B cell (primary cell): ENCODE data around the gene NDUFS5. TPM values are rescaled to one million over a fixed set of nuclear protein-coding genes. Genes with fewer than 3 reads are reported as not detected.

Experiments used
- ATAC-seq: fragments of 200-7000 bp; cut with Tn5 transposase; one replicate; pipeline ENCODE4 v1.10.0; 2021; ENCODE audit warnings: low read depth, mild to moderate bottlenecking, moderate number of reproducible peaks, moderate library complexity
- CTCF ChIA-PET: fragments of 350-600 bp; sonication (Branson Sonifier 250); formaldehyde crosslinking; loops from one replicate; lab custom pipeline; 2021; ENCODE audit warnings: antibody characterized with exemption, inconsistent platforms; lab: Charles Lee
- POLR2A ChIA-PET: fragments of 350-600 bp; sonication (Branson Sonifier 250); formaldehyde crosslinking; loops from one replicate; lab custom pipeline; 2021; ENCODE audit warnings: antibody characterized with exemption; lab: Charles Lee
- DNase-seq: peaks from one replicate; pipeline ENCODE4 v3.0.0; 2013
- H2AFZ ChIP-seq: 2 replicates; pipeline ENCODE4 v1.6.1; 2012; ENCODE audit warnings: mild to moderate bottlenecking, low read depth, low read length; ENCODE audit not compliant: insufficient read depth, poor library complexity, severe bottlenecking
- H3K27ac ChIP-seq, 2 donors: 1 replicate in 1 of 2; 2 replicates in 1 of 2; pipeline ENCODE4 v1.5.1; 2012 to 2013; ENCODE audit warnings: low read length in 2 of 2, mild to moderate bottlenecking in 2 of 2, moderate library complexity in 1 of 2
- H3K27me3 ChIP-seq, 4 experiments: fragments of 200-600 bp in 1 of 4; sonication (generic) in 1 of 4; replicated peaks in 1 of 4; 1 replicate in 2 of 4; 2 replicates in 2 of 4; pipeline versions ENCODE4 v1.6.1 to v1.7.0; 2013 to 2016; ENCODE audit warnings: low read length in 3 of 4, mild to moderate bottlenecking in 2 of 4, mixed read lengths in 1 of 4, moderate library complexity in 1 of 4; ENCODE audit not compliant: insufficient read depth in 4 of 4, control insufficient read depth in 3 of 4; ENCODE audit errors: control extremely low read depth in 1 of 4
- H3K36me3 ChIP-seq, 2 experiments: replicated peaks in 1 of 2; 1 replicate in 1 of 2; 2 replicates in 1 of 2; pipeline versions ENCODE4 v1.6.1 to v1.7.1; 2013; ENCODE audit warnings: low read length in 1 of 2; ENCODE audit not compliant: insufficient read depth in 2 of 2, control insufficient read depth in 1 of 2; ENCODE audit errors: control extremely low read depth in 1 of 2, extremely low read depth in 1 of 2
- H3K4me1 ChIP-seq, 2 donors: fragments of 200-600 bp in 1 of 2; sonication (generic) in 1 of 2; 1 replicate in 1 of 2; 2 replicates in 1 of 2; pipeline versions ENCODE4 v1.5.1 to v1.6.1; 2013 to 2017; ENCODE audit warnings: low read length in 2 of 2; ENCODE audit not compliant: control insufficient read depth in 2 of 2, insufficient read depth in 2 of 2
- H3K4me2 ChIP-seq: replicated peaks from 2 replicates; pipeline ENCODE3; 2012; ENCODE audit warnings: mild to moderate bottlenecking, low read depth, low read length; ENCODE audit not compliant: poor library complexity, severe bottlenecking
- H3K4me3 ChIP-seq, 5 experiments: fragments of 200-600 bp in 1 of 5; sonication (generic) in 1 of 5; 1 replicate in 3 of 5; 2 replicates in 2 of 5; pipeline versions ENCODE4 v1.5.1 to v1.7.0; 2011 to 2016; ENCODE audit warnings: low read length in 4 of 5, mild to moderate bottlenecking in 4 of 5, low read depth in 2 of 5, control low read depth in 1 of 5, moderate library complexity in 1 of 5; ENCODE audit not compliant: insufficient read depth in 1 of 5; ENCODE audit errors: control extremely low read depth in 1 of 5, extremely low read depth in 1 of 5
- H3K79me2 ChIP-seq: fragments of 200-600 bp; sonication (generic); one replicate; pipeline ENCODE4 v1.6.0; 2016; ENCODE audit warnings: low read length; ENCODE audit not compliant: control insufficient read depth, insufficient read depth
- H3K9ac ChIP-seq: fragments of 200-600 bp; sonication (generic); 2 replicates; pipeline ENCODE4 v1.6.1; 2017; ENCODE audit warnings: mild to moderate bottlenecking, low read length, moderate library complexity
- H3K9me3 ChIP-seq, 3 donors: one replicate each; pipeline versions ENCODE4 v1.6.1 to v1.7.1; 2013; ENCODE audit warnings: low read length in 2 of 3; ENCODE audit not compliant: control insufficient read depth in 2 of 3, insufficient read depth in 1 of 3; ENCODE audit errors: control extremely low read depth in 1 of 3
- H4K20me1 ChIP-seq: 2 replicates; pipeline ENCODE4 v1.6.0; 2012; ENCODE audit warnings: mild to moderate bottlenecking, low read length; ENCODE audit not compliant: insufficient read depth, control insufficient read depth, poor library complexity, severe bottlenecking
- H3K27ac Mint-ChIP-seq: one replicate; pipeline ENCODE4 v1.8.0; 2021; ENCODE audit warnings: mixed read lengths
- H3K27me3 Mint-ChIP-seq: one replicate; pipeline ENCODE4 v1.8.0; 2021; ENCODE audit warnings: mixed read lengths
- H3K4me1 Mint-ChIP-seq: one replicate; pipeline ENCODE4 v1.8.0; 2021; ENCODE audit warnings: mixed read lengths
- H3K4me3 Mint-ChIP-seq: one replicate; pipeline ENCODE4 v1.8.0; 2021; ENCODE audit warnings: mixed read lengths
- H3K9me3 Mint-ChIP-seq: one replicate; pipeline ENCODE4 v1.8.0; 2022; ENCODE audit warnings: mixed read lengths; ENCODE audit not compliant: insufficient read depth
- CTCF ChIP-seq: fragments of 200-600 bp; IDR thresholded peaks from one replicate; pipeline ENCODE4 v1.8.0; 2022; ENCODE audit warnings: antibody characterized with exemption, mild to moderate bottlenecking
- EZH2 ChIP-seq: IDR thresholded peaks from 2 replicates; pipeline ENCODE4 v1.6.1; 2012; ENCODE audit warnings: borderline replicate concordance, low read depth, mild to moderate bottlenecking, moderate library complexity, low read length; ENCODE audit not compliant: insufficient read depth, poor library complexity, severe bottlenecking
- WGBS: methylation state at CpG from one replicate; pipeline ENCODE4 v1.1.5; 2013; ENCODE audit warnings: missing lambda C conversion rate; ENCODE audit not compliant: insufficient coverage; 5-methylcytosine and 5-hydroxymethylcytosine counted together
- intact Hi-C: fragments of 100-400 bp; cut with micrococcal nuclease; formaldehyde crosslinking; loops from one replicate; pipeline ENCODE4 v1.10.0; 2022
- polyA plus RNA-seq: library from polyadenylated mRNA; depleted of rRNA; stranded (reverse); fragments of >200 nt; gene quantifications from 2 replicates; pipeline ENCODE4 v1.2.3, GENCODE V29; 2012
- total RNA-seq, 2 donors: library from RNA; stranded (reverse); fragments of 120-200 nt in 1 of 2; gene quantifications; 1 replicate in 1 of 2; 2 replicates in 1 of 2; pipeline versions ENCODE4 v1.2.3 to v1.2.4, GENCODE V29; 2013 to 2022

The NDUFS5 gene
- total and polyA plus RNA-seq, 2 donors (not counting 1 experiment from before 2014, with no cell fraction given) = 55.8 to 85.5 TPM

- TF ChIP-seq CTCF (no peak), EZH2 (no peak)
- Histone ChIP-seq H3K4me2 (no peak overlapping the region), H4K20me1 (no peaks in the 10 kb centered on the region), H3K9me3 (no peaks in the 10 kb centered on the region), H3K27me3 (no peaks in the 10 kb centered on the region), H3K9ac (no peak overlapping the region), H3K27ac (no peak overlapping the region), H3K4me3 (no peak overlapping the region), H3K79me2 (peaks cover 3% of the 10 kb centered on the region), H3K4me1 (peaks cover 5 to 7% of the 10 kb centered on the region in 2 donors), H3K36me3 (no peaks in the 10 kb centered on the region), H2AFZ (no peak overlapping the region)
- Mint-ChIP-seq H3K4me3 (no peak overlapping the region), H3K4me1 (peaks cover 9% of the 10 kb centered on the region), H3K27ac (no peak overlapping the region), H3K9me3 (no peaks in the 10 kb centered on the region), H3K27me3 (no peaks in the 10 kb centered on the region)
- DNase-seq (no peak), ATAC-seq (no peak)
- CTCF ChIA-PET = no interaction called here
- intact Hi-C loops = loop anchor here (10.0 kb wide), 1 partner anchor 83 kb away; no protein-coding TSS in a partner anchor
- WGBS = 89% methylated on average over 1 of the region's 1 CpG
- POLR2A ChIA-PET = interaction anchor here (0.6 kb wide), 1 partner anchor 1484 kb away, joined by 3 read pairs; no protein-coding TSS in a partner anchor
Observed at GRCh38 chr1:39021426-39021825, 4.7 kb upstream of the NDUFS5 start.

- peaks cover 8% of the 10 kb centered on the region for H4K20me1 ChIP-seq
- Mint-ChIP-seq H3K4me1 (peaks cover 16% of the 10 kb centered on the region), H3K4me3 (no peak overlapping the region), H3K9me3 (no peaks in the 10 kb centered on the region), H3K27ac (no peak overlapping the region), H3K27me3 (no peaks in the 10 kb centered on the region)
- H3K4me1 ChIP-seq = peaks cover 10 to 16% of the 10 kb centered on the region in 2 donors
- H2AFZ ChIP-seq = no peak overlapping the region
- no peak overlapping the region for H3K27ac ChIP-seq
- peaks cover 13% of the 10 kb centered on the region for H3K79me2 ChIP-seq
- H3K36me3 ChIP-seq = no peaks in the 10 kb centered on the region
- DNase-seq = no peak
- TF ChIP-seq EZH2 = no peak
- no peak for TF ChIP-seq CTCF
- H3K9me3 ChIP-seq = no peaks in the 10 kb centered on the region
- no peaks in the 10 kb centered on the region for H3K27me3 ChIP-seq
- WGBS = no CpG with 5 or more reads among the region's 1 CpG
- H3K9ac ChIP-seq = no peak overlapping the region
- intact Hi-C loops = loop anchor here (10.0 kb wide), 1 partner anchor 82 kb away; no protein-coding TSS in a partner anchor
- no peak for ATAC-seq
- H3K4me3 ChIP-seq = no peak overlapping the region
- CTCF ChIA-PET = interaction anchor here (0.7 kb wide), 2 partner anchors 171 to 227 kb away, joined by 3 to 5 read pairs; no protein-coding TSS in a partner anchor
- POLR2A ChIA-PET = no interaction called here
- H3K4me2 ChIP-seq = no peak overlapping the region
Observed at GRCh38 chr1:39023140-39023539, 3.0 kb upstream of the NDUFS5 start.
